ENCODE data around the gene FGFR4.

The FGFR4 gene

DNA sequence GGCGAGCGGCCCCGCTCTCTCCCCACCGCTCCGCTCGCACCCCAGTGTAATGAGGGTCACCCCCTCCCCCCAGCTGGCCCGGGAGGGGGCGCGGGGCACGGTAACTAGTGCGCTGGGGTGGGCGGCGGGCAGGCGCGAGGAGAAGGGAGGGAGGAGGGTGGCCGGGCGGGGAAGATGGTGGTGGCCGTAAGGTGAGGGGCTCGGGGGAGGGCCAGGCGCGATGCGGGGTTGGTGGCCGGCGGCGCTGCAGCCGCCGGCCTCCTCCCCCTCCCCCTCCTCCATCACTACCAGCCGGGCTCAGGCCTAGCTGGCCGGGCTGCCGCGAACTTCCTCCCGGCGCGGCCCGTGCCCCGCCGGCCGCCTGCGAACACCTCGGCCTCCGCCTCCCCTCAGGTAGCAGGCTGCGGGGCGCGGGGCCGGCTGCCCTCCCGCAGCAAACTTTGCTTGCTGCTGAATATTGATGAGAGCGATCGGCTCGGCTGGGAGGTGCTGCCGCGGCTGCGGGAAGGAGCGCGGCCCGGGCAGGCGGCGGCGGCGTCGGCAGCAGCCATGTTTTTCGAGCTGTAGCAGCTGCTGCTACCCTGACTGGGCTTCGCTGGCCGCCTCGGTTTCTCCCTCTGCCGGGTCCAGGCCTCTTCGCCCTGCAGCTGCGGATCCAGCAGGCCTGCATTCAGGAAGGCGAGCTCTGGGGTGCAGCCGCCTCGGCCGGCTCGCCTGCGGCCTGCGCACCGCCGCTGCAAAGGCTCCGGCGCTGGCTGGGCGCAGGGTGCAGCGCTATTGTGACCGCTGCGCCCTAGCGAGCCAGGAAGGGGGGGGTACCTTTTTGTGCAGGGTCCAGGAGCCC is 47.4 kb downstream of the FGFR4 start:
- H3K36me3 Mint-ChIP-seq (ENCODE audit: low read depth) = peaks cover 37% of the 10 kb centered on the region
- TF ChIP-seq, protein P1, sequence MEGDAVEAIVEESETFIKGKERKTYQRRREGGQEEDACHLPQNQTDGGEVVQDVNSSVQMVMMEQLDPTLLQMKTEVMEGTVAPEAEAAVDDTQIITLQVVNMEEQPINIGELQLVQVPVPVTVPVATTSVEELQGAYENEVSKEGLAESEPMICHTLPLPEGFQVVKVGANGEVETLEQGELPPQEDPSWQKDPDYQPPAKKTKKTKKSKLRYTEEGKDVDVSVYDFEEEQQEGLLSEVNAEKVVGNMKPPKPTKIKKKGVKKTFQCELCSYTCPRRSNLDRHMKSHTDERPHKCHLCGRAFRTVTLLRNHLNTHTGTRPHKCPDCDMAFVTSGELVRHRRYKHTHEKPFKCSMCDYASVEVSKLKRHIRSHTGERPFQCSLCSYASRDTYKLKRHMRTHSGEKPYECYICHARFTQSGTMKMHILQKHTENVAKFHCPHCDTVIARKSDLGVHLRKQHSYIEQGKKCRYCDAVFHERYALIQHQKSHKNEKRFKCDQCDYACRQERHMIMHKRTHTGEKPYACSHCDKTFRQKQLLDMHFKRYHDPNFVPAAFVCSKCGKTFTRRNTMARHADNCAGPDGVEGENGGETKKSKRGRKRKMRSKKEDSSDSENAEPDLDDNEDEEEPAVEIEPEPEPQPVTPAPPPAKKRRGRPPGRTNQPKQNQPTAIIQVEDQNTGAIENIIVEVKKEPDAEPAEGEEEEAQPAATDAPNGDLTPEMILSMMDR (IDR thresholded peaks at IDR 0.05; ENCODE audit: unreplicated experiment in 3 of 3) = no peak
- peaks cover 14% of the 10 kb centered on the region for H3K27me3 Mint-ChIP-seq (ENCODE audit: low read depth)
- peak overlapping the region; percentile 89 to 92 (median 92) for H3K4me3 Mint-ChIP-seq
- H3K9me3 Mint-ChIP-seq = no peaks in the 10 kb centered on the region
- H3K4me1 Mint-ChIP-seq = peaks cover 38% of the 10 kb centered on the region
- H3K27ac Mint-ChIP-seq = peak overlapping the region; percentile 97 to 99 (median 98)

DNA sequence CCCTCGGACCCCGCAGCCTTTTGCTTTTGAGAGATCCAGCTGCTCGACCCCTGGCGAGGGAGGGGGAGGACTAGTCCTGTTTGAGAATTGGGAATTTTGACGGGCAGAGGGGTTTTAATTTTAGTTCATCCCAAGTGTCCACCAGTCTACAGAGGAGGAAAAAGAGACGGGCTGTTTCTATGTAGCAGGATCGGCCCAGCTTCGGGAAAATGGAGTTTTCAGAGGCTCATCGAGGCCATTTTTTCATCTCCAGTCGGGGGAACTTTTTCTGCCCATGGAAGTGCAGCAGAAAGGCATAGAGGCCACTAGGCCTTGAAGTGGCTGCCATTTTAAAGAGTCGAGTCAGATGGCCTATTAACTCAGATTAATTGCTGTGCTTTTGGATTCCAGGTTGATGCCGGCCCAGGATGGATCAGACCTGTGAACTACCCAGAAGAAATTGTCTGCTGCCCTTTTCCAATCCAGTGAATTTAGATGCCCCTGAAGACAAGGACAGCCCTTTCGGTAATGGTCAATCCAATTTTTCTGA is 48.0 kb downstream of the FGFR4 start:
- H3K4me1 Mint-ChIP-seq = peaks cover 39% of the 10 kb centered on the region
- no peaks in the 10 kb centered on the region for H3K9me3 Mint-ChIP-seq
- peak overlapping the region; percentile 97 to 99 (median 98) for H3K27ac Mint-ChIP-seq
- H3K36me3 Mint-ChIP-seq (ENCODE audit: low read depth) = peaks cover 40% of the 10 kb centered on the region
- peak overlapping the region; percentile 89 to 92 (median 92) for H3K4me3 Mint-ChIP-seq
- H3K27me3 Mint-ChIP-seq (ENCODE audit: low read depth) = peaks cover 14% of the 10 kb centered on the region
- TF ChIP-seq, protein P1 (IDR thresholded peaks at IDR 0.05; ENCODE audit: unreplicated experiment in 3 of 3) = no peak

- no peaks in the 10 kb centered on the region for H3K9me3 Mint-ChIP-seq
- TF ChIP-seq, protein P1 (IDR thresholded peaks at IDR 0.05; ENCODE audit: unreplicated experiment in 3 of 3) = no peak
- H3K27me3 Mint-ChIP-seq (ENCODE audit: low read depth) = peaks cover 4% of the 10 kb centered on the region
- peak overlapping the region in 1 of 3 experiments; percentile 9 for H3K27ac Mint-ChIP-seq
- peak overlapping the region in 1 of 3 experiments; percentile 7 for H3K4me3 Mint-ChIP-seq
- H3K36me3 Mint-ChIP-seq (ENCODE audit: low read depth) = peaks cover 83% of the 10 kb centered on the region
- H3K4me1 Mint-ChIP-seq = peaks cover 42% of the 10 kb centered on the region
Observed at GRCh38 chr5:177140312-177140711, 53.6 kb downstream of the FGFR4 start.

DNA sequence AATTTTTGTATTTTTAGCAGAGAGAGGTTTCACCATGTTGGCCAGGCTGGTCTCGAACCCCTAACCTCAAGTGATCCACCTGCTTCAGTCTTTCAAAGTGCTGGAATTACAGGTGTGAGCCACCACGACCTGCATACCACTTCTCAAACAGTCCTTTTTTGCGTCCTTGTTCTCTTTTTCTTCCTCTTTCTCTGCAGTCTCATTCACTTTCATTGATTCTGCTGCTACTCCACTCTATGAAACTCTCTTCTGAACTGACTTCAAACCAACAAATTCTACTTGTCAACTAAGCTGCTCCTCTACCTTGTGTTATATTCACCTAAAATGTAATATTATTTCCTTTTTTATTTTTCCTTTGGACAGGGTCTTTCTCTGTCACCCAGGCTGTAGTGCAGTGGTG is 54.8 kb downstream of the FGFR4 start:
- no peaks in the 10 kb centered on the region for H3K9me3 Mint-ChIP-seq
- TF ChIP-seq, protein P1 (IDR thresholded peaks at IDR 0.05; ENCODE audit: unreplicated experiment in 3 of 3) = no peak
- peaks cover 31% of the 10 kb centered on the region for H3K4me1 Mint-ChIP-seq
- peaks cover 79% of the 10 kb centered on the region for H3K36me3 Mint-ChIP-seq (ENCODE audit: low read depth)
- no peak overlapping the region for H3K4me3 Mint-ChIP-seq
- H3K27me3 Mint-ChIP-seq (ENCODE audit: low read depth) = peaks cover 4% of the 10 kb centered on the region
- peak overlapping the region in 2 of 3 experiments; percentile 3 to 18 for H3K27ac Mint-ChIP-seq

DNA sequence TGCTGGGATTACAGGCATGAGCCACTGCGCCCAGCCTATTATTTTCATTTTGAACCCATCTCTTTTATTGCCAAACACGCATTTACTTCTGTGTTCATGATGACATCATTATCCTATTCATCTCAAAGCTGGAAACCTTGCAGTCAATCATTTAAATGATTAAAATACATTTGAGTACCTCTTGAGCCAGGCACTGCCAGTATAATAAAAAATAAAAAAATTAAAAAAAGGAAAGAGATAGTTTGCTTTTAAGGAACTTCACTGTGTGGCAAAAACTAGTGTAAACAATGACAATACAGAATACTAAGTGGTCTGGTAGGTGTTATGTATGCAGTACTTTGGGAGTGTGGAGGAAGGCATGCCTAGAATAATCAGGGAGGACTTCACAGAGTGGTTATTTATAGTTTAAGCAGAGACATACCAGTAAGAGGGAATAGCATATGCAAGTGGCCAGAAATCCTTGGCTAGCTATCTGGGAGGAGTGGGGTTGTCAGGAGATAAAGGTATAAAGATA is 55.4 kb downstream of the FGFR4 start:
- H3K27ac Mint-ChIP-seq = peak overlapping the region; percentile 21 to 36 (median 36)
- H3K36me3 Mint-ChIP-seq (ENCODE audit: low read depth) = peaks cover 77% of the 10 kb centered on the region
- peaks cover 4% of the 10 kb centered on the region for H3K27me3 Mint-ChIP-seq (ENCODE audit: low read depth)
- H3K4me3 Mint-ChIP-seq = no peak overlapping the region
- TF ChIP-seq, protein P1 (IDR thresholded peaks at IDR 0.05; ENCODE audit: unreplicated experiment in 3 of 3) = no peak
- H3K4me1 Mint-ChIP-seq = peaks cover 24% of the 10 kb centered on the region
- no peaks in the 10 kb centered on the region for H3K9me3 Mint-ChIP-seq

Measured in nephron (organoid).